ENCODE results near the gene GPRC5B. TPM values are rescaled to one million over a fixed set of nuclear protein-coding genes. Genes with fewer than 3 reads are reported as not detected.

The GPRC5B gene
- total and polyA plus RNA-seq, 2 of the 8 experiments (the other 6 are each of a cell fraction or from before 2014, with no cell fraction given), result 106 to 160 TPM

DNA sequence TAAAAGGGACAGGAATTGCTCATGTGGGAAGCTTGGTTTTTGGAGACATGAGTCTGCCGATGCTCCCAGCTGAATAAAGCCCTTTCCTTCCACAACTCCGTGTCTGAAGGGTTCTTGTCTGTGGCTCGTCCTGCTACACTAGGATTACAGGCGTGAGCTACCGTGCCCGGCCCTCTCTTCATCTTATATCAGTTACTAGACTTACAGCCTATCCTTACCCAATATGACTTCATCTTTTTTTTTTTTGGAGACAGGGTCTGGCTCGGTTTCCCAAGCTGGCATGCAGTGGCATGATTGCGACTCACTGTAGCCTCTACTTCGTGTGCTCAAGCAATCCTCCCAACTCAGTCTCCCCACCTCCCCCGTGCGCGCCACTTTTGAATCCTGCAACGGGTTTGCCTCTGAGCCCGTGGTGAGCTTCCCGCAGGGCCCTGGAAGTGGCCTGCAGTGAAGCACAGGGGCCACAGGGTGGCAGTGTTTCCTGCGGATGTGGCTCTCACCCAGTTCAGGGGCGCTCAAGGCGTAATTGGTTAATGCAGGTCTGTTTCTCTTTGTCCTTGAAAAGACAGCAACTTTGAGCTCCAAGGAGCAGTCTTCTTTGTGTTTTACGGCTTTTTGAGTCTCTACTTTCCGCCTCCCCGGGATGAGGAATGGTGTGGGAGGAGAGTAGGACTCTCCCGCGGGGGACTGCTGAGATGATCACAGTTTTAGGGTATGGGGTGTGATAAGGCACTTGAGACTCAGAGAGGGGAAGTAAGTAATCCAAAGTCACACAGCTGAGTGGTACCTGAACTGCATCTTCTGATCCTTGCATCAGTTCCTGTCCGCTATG lies 22.7 kb upstream of the GPRC5B start (continued):
- TF ChIP-seq KDM1A (IDR thresholded peaks at IDR 0.05; ENCODE audit: borderline replicate concordance, low read length) (peak; percentile 99), CTCF (IDR thresholded peaks at IDR 0.05; ENCODE audit: control extremely low read depth in 1 of 3, insufficient read depth in 1 of 3, low read depth in 1 of 3, low read length in 3 of 3) (peak; percentile 96 to 99 (median 98)), PHF8 (conservative IDR thresholded peaks at IDR 0.05; ENCODE audit: low read depth, low read length) (no peak), RAD21 (IDR thresholded peaks at IDR 0.05 in 1 of 2, conservative IDR thresholded peaks at IDR 0.05 in 1 of 2; ENCODE audit: low read depth in 2 of 2, low read length in 2 of 2) (peak; percentile 99 to 100), SIX5 (IDR thresholded peaks at IDR 0.05; ENCODE audit: low read depth, low read length) (no peak), EP300 (IDR thresholded peaks at IDR 0.05; ENCODE audit: borderline replicate concordance in 1 of 2, low read depth in 2 of 2, low read length in 2 of 2) (0 out of 3 replicates have a peak, but pooled peaks of 1 of the 2 experiments have one; percentile 25), FOSL1 (IDR thresholded peaks at IDR 0.05; ENCODE audit: insufficient read depth, low read depth, low read length) (no peak), POLR2A (IDR thresholded peaks at IDR 0.05; ENCODE audit: control extremely low read depth in 1 of 2, low read depth in 2 of 2, low read length in 2 of 2) (no peak), BACH1 (IDR thresholded peaks at IDR 0.05; ENCODE audit: low read length) (no peak), HDAC2 (IDR thresholded peaks at IDR 0.05; ENCODE audit: borderline replicate concordance in 1 of 2, low read depth in 2 of 2, low read length in 2 of 2) (peak in 1 of 2 experiments; percentile 90; a peak in 2 of 4 replicates), CHD2 (IDR thresholded peaks at IDR 0.05; ENCODE audit: low read length) (no peak), TAF7 (optimal IDR thresholded peaks at IDR 0.05; ENCODE audit: borderline replicate concordance, low read depth, low read length) (peak; percentile 74)
